HepG2 (cell line): ENCODE data around the gene SLC26A4. TPM values are rescaled to one million over a fixed set of nuclear protein-coding genes. Genes with fewer than 3 reads are reported as not detected.

Experiments used
- CEBPB ChIP-seq: IDR thresholded peaks from 2 replicates; pipeline ENCODE4 v1.6.1; 2011; ENCODE audit warnings: low read depth, low read length, improper control_type of control experiment, borderline replicate concordance
- CREM ChIP-seq, 2 experiments: sonication (generic) in 1 of 2; formaldehyde crosslinking in 1 of 2; IDR thresholded peaks; 2 replicates each; pipeline versions ENCODE4 v1.4.0 to v1.6.1; 2016 to 2020; ENCODE audit warnings: antibody characterized with exemption in 1 of 2, mild to moderate bottlenecking in 1 of 2, missing genetic modification reagents in 1 of 2
- DNMT3B ChIP-seq: conservative IDR thresholded peaks from 2 replicates; pipeline ENCODE4 v1.6.1; 2016; ENCODE audit warnings: missing biosample characterization, control low read depth
- KAT8 ChIP-seq: IDR thresholded peaks from 2 replicates; pipeline ENCODE4 v1.6.1; 2016; ENCODE audit warnings: missing genetic modification reagents, missing compliant biosample characterization
- KMT2A ChIP-seq: sonication (generic); formaldehyde crosslinking; IDR thresholded peaks from 2 replicates; pipeline ENCODE4 v1.4.0; 2020; ENCODE audit warnings: missing genetic modification reagents
- MIXL1 ChIP-seq: IDR thresholded peaks from 2 replicates; pipeline ENCODE4 v1.6.1; 2016
- PCBP2 ChIP-seq: fragments of 200-400 bp; formaldehyde crosslinking; optimal IDR thresholded peaks from 2 replicates; pipeline ENCODE3; 2018; ENCODE audit warnings: low read length, low read depth; ENCODE audit not compliant: poor library complexity, severe bottlenecking
- SMARCC2 ChIP-seq: fragments of 450-650 bp; IDR thresholded peaks from 2 replicates; pipeline ENCODE4 v1.6.1; 2017; ENCODE audit warnings: antibody characterized with exemption, mild to moderate bottlenecking
- TAF15 ChIP-seq: fragments of 200-400 bp; formaldehyde crosslinking; IDR thresholded peaks from one replicate; pipeline ENCODE4 v1.6.1; 2018; ENCODE audit warnings: mild to moderate bottlenecking, low read depth, low read length; ENCODE audit not compliant: poor library complexity, severe bottlenecking
- YEATS4 ChIP-seq: sonication (generic); formaldehyde crosslinking; IDR thresholded peaks from 2 replicates; pipeline ENCODE4 v1.4.0; 2020; ENCODE audit warnings: missing genetic modification reagents, borderline replicate concordance
- ZFY ChIP-seq: sonication (generic); formaldehyde crosslinking; IDR thresholded peaks from 2 replicates; pipeline ENCODE4 v1.4.0; 2020; ENCODE audit warnings: missing genetic modification reagents
- ZNF678 ChIP-seq: sonication (generic); formaldehyde crosslinking; IDR thresholded peaks from 2 replicates; pipeline ENCODE4 v1.4.0; 2020; ENCODE audit warnings: mild to moderate bottlenecking, missing genetic modification reagents
- ZNF841 ChIP-seq: sonication (generic); formaldehyde crosslinking; IDR thresholded peaks from 2 replicates; pipeline ENCODE4 v1.8.1; 2023; ENCODE audit warnings: missing genetic modification reagents, borderline replicate concordance
- polyA plus RNA-seq, 8 experiments: library from polyadenylated mRNA; depleted of rRNA in 3 of 8; stranded (reverse) in 7 of 8; unstranded in 1 of 8; fragments of >200 nt; fragmentation: Illumina TruSeq in 4 of 8; extraction: Trizol in 4 of 8; gene quantifications; 2 replicates each; pipeline versions ENCODE4 v1.2.1 to v1.2.3, GENCODE V29; 2011 to 2016; ENCODE audit warnings: low read depth in 4 of 8, missing spikeins in 1 of 8, mixed read lengths in 1 of 8; ENCODE audit not compliant: insufficient read depth in 1 of 8
- total RNA-seq, 5 experiments: library from RNA; depleted of rRNA; stranded (reverse); fragments of >200 nt; fragmentation: Illumina TruSeq; extraction: Trizol; gene quantifications; 2 replicates each; pipeline ENCODE4 v1.2.3, GENCODE V29; 2016; ENCODE audit warnings: low read depth in 1 of 5
- TF ChIP-seq, protein P1 (sequence below): sonication (generic); formaldehyde crosslinking; IDR thresholded peaks from 2 replicates; pipeline ENCODE4 v1.5.0; 2020; ENCODE audit warnings: mild to moderate bottlenecking, missing genetic modification reagents, borderline replicate concordance
- TF ChIP-seq, protein P2 (sequence below): sonication (generic); formaldehyde crosslinking; IDR thresholded peaks from 2 replicates; pipeline ENCODE4 v1.4.0; 2020; ENCODE audit warnings: mild to moderate bottlenecking, missing genetic modification reagents
- TF ChIP-seq, protein P3 (sequence below): sonication (generic); formaldehyde crosslinking; IDR thresholded peaks from 2 replicates; pipeline ENCODE4; 2020; ENCODE audit warnings: missing genetic modification reagents, mild to moderate bottlenecking, borderline replicate concordance

SLC26A4 gene
- total and polyA plus RNA-seq, 2 of the 13 experiments (the other 11 are each of a cell fraction or from before 2014, with no cell fraction given) = 0.08 to 0.11 TPM

DNA sequence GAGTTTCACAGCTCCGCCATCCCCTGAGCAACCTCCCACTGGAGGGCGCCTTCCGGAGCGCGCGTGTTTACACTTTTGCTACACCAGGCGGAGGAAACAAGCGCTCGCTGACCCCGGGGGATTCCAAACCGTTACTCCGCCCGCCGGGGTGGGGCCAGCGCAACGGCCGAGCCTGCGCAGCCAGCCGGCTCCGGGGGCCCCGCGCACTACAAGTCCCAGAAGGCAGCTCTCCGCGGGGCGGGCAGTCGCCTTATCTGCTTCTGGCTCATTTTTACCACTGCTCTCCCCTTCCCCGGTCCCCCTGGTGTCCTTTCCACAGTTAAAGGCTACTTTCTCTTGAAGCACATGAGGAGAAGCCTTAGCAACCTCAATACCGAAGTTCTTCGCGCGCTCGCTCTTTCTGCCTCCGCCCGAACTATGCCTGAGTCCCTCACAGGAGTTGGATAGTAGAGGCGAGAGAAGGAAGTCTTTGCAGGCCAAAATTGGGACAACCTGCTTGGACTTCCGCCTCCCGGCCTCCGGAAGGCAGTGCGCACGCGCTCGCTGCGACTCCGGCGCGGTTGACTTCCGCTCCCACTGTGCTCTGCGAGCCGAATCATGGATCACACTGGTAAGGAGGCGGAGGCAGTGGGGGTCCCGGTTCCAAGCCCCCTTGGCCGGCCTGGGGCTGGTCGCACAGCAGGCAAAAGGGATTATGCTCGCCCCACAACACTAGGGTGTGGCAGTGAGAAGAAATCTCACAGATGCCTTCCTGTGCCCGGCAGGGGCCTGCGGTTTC lies 83.1 kb downstream of the SLC26A4 start, which contains the start of gene CBLL1 (continued):
- TF ChIP-seq, protein P1, sequence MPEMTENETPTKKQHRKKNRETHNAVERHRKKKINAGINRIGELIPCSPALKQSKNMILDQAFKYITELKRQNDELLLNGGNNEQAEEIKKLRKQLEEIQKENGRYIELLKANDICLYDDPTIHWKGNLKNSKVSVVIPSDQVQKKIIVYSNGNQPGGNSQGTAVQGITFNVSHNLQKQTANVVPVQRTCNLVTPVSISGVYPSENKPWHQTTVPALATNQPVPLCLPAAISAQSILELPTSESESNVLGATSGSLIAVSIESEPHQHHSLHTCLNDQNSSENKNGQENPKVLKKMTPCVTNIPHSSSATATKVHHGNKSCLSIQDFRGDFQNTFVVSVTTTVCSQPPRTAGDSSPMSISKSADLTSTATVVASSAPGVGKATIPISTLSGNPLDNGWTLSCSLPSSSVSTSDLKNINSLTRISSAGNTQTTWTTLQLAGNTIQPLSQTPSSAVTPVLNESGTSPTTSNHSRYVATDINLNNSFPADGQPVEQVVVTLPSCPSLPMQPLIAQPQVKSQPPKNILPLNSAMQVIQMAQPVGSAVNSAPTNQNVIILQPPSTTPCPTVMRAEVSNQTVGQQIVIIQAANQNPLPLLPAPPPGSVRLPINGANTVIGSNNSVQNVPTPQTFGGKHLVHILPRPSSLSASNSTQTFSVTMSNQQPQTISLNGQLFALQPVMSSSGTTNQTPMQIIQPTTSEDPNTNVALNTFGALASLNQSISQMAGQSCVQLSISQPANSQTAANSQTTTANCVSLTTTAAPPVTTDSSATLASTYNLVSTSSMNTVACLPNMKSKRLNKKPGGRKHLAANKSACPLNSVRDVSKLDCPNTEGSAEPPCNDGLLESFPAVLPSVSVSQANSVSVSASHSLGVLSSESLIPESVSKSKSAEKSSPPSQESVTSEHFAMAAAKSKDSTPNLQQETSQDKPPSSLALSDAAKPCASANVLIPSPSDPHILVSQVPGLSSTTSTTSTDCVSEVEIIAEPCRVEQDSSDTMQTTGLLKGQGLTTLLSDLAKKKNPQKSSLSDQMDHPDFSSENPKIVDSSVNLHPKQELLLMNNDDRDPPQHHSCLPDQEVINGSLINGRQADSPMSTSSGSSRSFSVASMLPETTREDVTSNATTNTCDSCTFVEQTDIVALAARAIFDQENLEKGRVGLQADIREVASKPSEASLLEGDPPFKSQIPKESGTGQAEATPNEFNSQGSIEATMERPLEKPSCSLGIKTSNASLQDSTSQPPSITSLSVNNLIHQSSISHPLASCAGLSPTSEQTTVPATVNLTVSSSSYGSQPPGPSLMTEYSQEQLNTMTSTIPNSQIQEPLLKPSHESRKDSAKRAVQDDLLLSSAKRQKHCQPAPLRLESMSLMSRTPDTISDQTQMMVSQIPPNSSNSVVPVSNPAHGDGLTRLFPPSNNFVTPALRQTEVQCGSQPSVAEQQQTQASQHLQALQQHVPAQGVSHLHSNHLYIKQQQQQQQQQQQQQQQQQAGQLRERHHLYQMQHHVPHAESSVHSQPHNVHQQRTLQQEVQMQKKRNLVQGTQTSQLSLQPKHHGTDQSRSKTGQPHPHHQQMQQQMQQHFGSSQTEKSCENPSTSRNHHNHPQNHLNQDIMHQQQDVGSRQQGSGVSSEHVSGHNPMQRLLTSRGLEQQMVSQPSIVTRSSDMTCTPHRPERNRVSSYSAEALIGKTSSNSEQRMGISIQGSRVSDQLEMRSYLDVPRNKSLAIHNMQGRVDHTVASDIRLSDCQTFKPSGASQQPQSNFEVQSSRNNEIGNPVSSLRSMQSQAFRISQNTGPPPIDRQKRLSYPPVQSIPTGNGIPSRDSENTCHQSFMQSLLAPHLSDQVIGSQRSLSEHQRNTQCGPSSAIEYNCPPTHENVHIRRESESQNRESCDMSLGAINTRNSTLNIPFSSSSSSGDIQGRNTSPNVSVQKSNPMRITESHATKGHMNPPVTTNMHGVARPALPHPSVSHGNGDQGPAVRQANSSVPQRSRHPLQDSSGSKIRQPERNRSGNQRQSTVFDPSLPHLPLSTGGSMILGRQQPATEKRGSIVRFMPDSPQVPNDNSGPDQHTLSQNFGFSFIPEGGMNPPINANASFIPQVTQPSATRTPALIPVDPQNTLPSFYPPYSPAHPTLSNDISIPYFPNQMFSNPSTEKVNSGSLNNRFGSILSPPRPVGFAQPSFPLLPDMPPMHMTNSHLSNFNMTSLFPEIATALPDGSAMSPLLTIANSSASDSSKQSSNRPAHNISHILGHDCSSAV (CRISPR knock-in tag) = no peak
- TF ChIP-seq DNMT3B (peak; percentile 80), KMT2A (CRISPR knock-in tag) (peak; percentile 18; the same call in 1 of the 2 replicates), ZNF841 (CRISPR knock-in tag) (no peak), SMARCC2 (no peak), TAF15 (peak; percentile 68), ZFY (peak; percentile 94), ZNF678 (CRISPR knock-in tag) (no peak), MIXL1 (CRISPR knock-in tag) (peak; percentile 64; the same call in 1 of the 2 replicates), YEATS4 (peak; percentile 70; the same call in 1 of the 2 replicates), CREM (IDR thresholded peaks at IDR 0.05) (peak; percentile 81), CREM (CRISPR knock-in tag; IDR thresholded peaks at IDR 0.05) (no peak), CEBPB (no peak), PCBP2 (no peak), KAT8 (CRISPR knock-in tag) (peak; percentile 97)
- TF ChIP-seq, protein P2, sequence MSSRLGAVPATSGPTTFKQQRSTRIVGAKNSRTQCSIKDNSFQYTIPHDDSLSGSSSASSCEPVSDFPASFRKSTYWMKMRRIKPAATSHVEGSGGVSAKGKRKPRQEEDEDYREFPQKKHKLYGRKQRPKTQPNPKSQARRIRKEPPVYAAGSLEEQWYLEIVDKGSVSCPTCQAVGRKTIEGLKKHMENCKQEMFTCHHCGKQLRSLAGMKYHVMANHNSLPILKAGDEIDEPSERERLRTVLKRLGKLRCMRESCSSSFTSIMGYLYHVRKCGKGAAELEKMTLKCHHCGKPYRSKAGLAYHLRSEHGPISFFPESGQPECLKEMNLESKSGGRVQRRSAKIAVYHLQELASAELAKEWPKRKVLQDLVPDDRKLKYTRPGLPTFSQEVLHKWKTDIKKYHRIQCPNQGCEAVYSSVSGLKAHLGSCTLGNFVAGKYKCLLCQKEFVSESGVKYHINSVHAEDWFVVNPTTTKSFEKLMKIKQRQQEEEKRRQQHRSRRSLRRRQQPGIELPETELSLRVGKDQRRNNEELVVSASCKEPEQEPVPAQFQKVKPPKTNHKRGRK = no peak
- TF ChIP-seq, protein P3, sequence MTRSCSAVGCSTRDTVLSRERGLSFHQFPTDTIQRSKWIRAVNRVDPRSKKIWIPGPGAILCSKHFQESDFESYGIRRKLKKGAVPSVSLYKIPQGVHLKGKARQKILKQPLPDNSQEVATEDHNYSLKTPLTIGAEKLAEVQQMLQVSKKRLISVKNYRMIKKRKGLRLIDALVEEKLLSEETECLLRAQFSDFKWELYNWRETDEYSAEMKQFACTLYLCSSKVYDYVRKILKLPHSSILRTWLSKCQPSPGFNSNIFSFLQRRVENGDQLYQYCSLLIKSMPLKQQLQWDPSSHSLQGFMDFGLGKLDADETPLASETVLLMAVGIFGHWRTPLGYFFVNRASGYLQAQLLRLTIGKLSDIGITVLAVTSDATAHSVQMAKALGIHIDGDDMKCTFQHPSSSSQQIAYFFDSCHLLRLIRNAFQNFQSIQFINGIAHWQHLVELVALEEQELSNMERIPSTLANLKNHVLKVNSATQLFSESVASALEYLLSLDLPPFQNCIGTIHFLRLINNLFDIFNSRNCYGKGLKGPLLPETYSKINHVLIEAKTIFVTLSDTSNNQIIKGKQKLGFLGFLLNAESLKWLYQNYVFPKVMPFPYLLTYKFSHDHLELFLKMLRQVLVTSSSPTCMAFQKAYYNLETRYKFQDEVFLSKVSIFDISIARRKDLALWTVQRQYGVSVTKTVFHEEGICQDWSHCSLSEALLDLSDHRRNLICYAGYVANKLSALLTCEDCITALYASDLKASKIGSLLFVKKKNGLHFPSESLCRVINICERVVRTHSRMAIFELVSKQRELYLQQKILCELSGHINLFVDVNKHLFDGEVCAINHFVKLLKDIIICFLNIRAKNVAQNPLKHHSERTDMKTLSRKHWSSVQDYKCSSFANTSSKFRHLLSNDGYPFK = peak; percentile 77; the same call in 1 of the 2 replicates
